ENCODE measurements around the gene MBD3. TPM values are rescaled to one million over a fixed set of nuclear protein-coding genes. Genes with fewer than 3 reads are reported as not detected.

Gene MBD3
- total RNA-seq, 1 donor from 2014 or later, result 115 TPM

DNA sequence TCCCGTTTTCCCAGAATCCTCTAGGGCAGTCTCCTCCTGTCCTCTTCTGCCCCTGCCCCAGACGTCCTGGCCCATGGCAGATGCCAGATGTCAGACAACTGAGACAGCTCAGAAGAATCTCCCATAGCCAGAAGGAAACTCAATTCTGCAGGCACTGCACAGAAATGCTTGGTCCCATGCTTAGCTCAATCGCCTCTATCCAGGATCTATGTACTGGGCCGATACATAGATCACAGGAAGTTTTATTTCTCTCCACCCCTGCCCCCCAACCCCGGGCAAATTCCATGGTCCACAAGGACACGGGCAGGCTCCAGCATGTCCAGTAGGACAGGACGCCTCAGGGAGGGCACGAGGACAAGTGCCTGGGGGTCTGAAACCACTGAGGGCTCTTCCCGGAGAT lies 4.8 kb downstream of the MBD3 start:
- TF ChIP-seq, protein P1, sequence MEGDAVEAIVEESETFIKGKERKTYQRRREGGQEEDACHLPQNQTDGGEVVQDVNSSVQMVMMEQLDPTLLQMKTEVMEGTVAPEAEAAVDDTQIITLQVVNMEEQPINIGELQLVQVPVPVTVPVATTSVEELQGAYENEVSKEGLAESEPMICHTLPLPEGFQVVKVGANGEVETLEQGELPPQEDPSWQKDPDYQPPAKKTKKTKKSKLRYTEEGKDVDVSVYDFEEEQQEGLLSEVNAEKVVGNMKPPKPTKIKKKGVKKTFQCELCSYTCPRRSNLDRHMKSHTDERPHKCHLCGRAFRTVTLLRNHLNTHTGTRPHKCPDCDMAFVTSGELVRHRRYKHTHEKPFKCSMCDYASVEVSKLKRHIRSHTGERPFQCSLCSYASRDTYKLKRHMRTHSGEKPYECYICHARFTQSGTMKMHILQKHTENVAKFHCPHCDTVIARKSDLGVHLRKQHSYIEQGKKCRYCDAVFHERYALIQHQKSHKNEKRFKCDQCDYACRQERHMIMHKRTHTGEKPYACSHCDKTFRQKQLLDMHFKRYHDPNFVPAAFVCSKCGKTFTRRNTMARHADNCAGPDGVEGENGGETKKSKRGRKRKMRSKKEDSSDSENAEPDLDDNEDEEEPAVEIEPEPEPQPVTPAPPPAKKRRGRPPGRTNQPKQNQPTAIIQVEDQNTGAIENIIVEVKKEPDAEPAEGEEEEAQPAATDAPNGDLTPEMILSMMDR (conservative IDR thresholded peaks at IDR 0.05; ENCODE audit: low read depth, low read length), result no peak
- no peak for DNase-seq (ENCODE audit: low read depth)
- H3K4me3 ChIP-seq (ENCODE audit: low read depth, low read length), result no peak overlapping the region

DNA sequence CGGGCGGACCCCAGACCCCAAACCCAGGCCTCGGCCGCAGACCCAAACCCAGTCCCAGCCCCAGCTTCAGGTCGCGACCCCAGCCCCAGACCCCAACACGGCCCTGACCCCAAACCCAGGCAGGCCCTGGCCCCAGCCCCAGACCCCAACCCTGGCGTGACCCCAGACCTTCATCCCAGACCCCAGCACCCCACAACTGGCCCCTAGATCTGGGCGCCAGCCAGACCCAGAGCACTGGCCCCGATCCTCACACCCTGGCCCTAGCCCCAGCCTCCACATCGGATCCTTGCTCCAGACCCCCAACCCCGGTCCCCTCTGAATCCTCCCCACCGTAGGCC lies 7.5 kb downstream of the MBD3 start:
- no peak for DNase-seq (ENCODE audit: low read depth)
- TF ChIP-seq, protein P1 (conservative IDR thresholded peaks at IDR 0.05; ENCODE audit: low read depth, low read length), result no peak
- H3K4me3 ChIP-seq (ENCODE audit: low read depth, low read length), result no peak overlapping the region

DNA sequence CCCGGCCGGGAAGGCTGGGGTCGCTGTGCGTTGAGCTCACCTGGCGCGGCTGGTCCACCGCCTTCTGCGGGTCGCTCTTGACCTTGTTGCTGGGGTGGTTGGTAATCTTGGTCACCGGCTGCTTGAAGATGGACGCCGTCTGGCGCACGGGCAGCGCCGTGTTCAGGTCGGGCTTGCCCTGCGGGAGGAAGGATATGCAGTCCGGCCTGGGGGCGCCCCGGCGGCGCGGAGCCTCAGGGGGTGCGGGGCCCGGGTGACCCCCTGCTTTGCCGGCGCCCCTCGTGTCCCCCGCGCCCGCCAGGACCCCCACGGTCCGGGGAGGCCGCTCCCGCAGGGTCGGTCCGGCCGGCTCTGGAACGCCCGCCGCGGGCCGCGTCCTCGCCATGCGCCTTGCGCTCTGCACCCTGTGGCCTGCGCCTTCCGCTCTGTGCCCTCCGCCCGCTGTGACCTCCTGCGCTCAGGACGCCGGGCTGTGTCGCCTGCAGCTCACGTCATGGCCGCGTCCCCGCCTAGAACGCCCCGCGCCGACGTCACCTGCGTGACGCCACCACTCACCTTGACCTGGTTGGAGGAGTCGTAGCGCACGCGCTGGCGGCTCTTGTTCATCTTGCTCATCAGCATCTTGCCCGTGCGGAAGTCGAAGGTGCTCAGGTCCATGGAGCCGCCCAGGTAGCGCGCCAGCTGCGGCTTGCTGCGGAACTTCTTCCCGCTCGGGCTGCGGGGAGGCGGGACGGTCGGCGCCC lies 8.0 kb downstream of the MBD3 start:
- H3K4me3 ChIP-seq (ENCODE audit: low read depth, low read length), result no peak overlapping the region
- no peak for DNase-seq (ENCODE audit: low read depth)
- TF ChIP-seq, protein P1 (conservative IDR thresholded peaks at IDR 0.05; ENCODE audit: low read depth, low read length), result no peak

DNA sequence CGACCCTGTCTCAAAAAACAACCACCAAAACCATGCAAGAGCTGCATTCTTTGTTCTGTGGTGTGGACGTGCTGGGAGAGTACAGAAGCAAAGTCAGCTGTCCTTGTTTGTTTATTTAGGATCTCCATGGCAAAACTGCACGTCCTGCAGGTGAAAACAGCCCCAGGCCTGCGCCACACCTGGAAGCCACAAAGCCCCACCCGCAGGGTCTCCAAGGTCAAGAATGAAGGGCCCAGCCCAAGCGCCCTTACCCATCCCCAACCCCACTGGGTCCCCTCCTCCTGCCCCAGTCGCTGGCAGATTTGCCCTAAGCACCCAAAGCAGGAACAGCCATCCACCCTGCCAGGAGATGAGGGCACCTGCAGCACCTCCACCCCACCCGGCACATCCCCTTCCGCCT lies 10.5 kb downstream of the MBD3 start:
- no peak overlapping the region for H3K4me3 ChIP-seq (ENCODE audit: low read depth, low read length)
- TF ChIP-seq, protein P1 (conservative IDR thresholded peaks at IDR 0.05; ENCODE audit: low read depth, low read length), result no peak
- DNase-seq (ENCODE audit: low read depth), result no peak

DNA sequence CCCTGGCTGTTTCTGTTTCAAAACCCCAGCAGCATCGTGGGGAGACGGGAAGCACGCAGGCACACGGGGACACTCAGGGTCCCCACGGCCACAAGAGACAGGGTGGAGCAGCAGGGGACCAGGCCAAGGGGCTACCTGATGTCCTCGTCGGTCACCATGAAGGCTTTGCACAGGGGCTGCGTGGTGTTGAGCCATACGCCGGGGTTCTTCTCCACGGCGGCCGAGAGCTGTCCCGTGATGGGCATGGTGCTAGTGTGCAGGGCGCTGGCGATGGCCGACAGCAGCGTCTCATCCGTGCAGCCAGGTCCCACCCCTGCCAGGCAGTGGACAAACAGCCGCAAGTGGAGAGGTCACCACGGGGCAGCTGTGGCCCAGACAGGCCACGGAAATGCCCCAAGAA lies 11.7 kb downstream of the MBD3 start:
- TF ChIP-seq, protein P1 (conservative IDR thresholded peaks at IDR 0.05; ENCODE audit: low read depth, low read length), result no peak
- DNase-seq (ENCODE audit: low read depth), result no peak

DNA sequence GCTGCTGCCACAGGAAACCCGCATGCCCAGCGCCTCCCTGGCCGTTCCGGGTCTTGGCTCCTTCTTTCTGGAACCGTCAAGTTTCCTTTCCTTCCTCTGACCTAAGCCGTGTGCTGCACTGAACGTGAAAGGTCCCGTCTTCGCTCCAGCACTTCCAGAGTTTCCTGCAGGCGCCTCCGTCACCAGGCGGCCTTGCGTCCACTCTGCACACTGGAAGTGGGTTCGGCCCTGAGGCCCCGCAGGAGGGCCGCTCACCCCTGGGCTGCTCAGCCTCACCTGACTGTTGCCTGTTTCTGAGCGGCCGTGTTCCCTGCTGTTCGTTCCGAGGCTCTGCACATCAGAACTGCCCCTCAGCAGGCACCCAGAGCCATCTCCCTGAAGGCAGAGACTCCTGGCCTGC lies 12.3 kb downstream of the MBD3 start:
- DNase-seq (ENCODE audit: low read depth), result no peak
- H3K4me3 ChIP-seq (ENCODE audit: low read depth, low read length), result no peak overlapping the region
- TF ChIP-seq, protein P1 (conservative IDR thresholded peaks at IDR 0.05; ENCODE audit: low read depth, low read length), result no peak

More for the DNA sequence above, 11.7 kb downstream of the MBD3 start:
- H3K4me3 ChIP-seq (ENCODE audit: low read depth, low read length), result no peak overlapping the region

DNA sequence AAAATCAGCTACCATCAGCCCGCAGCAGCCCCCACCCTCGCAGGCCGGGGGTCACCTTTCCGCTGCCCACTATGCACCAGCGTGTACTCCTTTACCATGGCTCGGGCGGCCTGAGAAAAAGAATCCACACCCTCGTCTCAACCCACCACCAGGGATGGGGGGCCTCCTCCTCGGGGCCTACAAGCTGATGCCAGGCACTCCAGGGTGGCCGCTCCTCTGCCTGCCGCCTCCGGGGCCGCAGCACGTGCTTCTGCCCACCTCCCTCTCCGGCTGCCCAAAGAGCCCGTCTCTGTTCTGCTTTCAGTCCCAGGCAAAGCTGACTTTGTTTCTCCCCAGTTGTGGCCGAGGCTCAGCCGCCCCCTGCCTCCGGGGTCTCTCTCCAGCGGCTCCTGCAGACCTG lies 13.4 kb downstream of the MBD3 start:
- no peak for DNase-seq (ENCODE audit: low read depth)
- H3K4me3 ChIP-seq (ENCODE audit: low read depth, low read length), result no peak overlapping the region
- TF ChIP-seq, protein P1 (conservative IDR thresholded peaks at IDR 0.05; ENCODE audit: low read depth, low read length), result no peak
